Activated CD4-positive, alpha-beta T cell treated with anti-CD3 and anti-CD28 coated beads for 48 hours (primary cell): ENCODE data around the gene PIGZ.
"Not testable (repeated sequence)": the region's sequence is repeated elsewhere in the genome, so short reads cannot be mapped to it uniquely, and the experiment has no call there.

Experiments used
- DNase-seq: peaks from one replicate; pipeline ENCODE4 v3.0.0-alpha.2; 2020

The PIGZ gene

GRCh38 chr3:196948442-196949284 is 20.0 kb downstream of the PIGZ start:
- no peak for DNase-seq

- DNase-seq, result no peak
Measured at GRCh38 chr3:196947860-196948441, 20.7 kb downstream of the PIGZ start.

GRCh38 chr3:196947136-196947859 is 21.3 kb downstream of the PIGZ start:
- no peak for DNase-seq

- not testable (repeated sequence) for DNase-seq
Measured at GRCh38 chr3:196944037-196944790, 24.4 kb downstream of the PIGZ start.

- peak; percentile 33 for DNase-seq
Measured at GRCh38 chr3:196942915-196943277, 25.7 kb downstream of the PIGZ start.

- peak; percentile 100 for DNase-seq
Measured at GRCh38 chr3:196942226-196942914, 26.3 kb downstream of the PIGZ start, which contains the start of gene NCBP2. Gene NCBP2, minus strand, starts transcription at chr3:196942528. Its CDS starts 25 bp downstream, at chr3:196942503.

- DNase-seq, result peak; percentile 79
Measured at GRCh38 chr3:196941729-196942225, 26.9 kb downstream of the PIGZ start.

GRCh38 chr3:196938576-196938975 is 30.1 kb downstream of the PIGZ start:
- DNase-seq, result no peak

- no peak for DNase-seq
Measured at GRCh38 chr3:196938124-196938523, 30.5 kb downstream of the PIGZ start.

GRCh38 chr3:196936288-196936687 is 32.3 kb downstream of the PIGZ start:
- no peak for DNase-seq

- no peak for DNase-seq
Measured at GRCh38 chr3:196932600-196932999, 36.0 kb downstream of the PIGZ start.

- no peak for DNase-seq
Measured at GRCh38 chr3:196931828-196932587, 36.6 kb downstream of the PIGZ start.

- DNase-seq, result no peak
Measured at GRCh38 chr3:196931157-196931556, 37.5 kb downstream of the PIGZ start.

- no peak for DNase-seq
Measured at GRCh38 chr3:196927571-196928453, 40.8 kb downstream of the PIGZ start.

- no peak for DNase-seq
Measured at GRCh38 chr3:196920733-196921132, 47.9 kb downstream of the PIGZ start.

GRCh38 chr3:196918968-196919367 is 49.7 kb downstream of the PIGZ start:
- no peak for DNase-seq

- DNase-seq, result no peak
Measured at GRCh38 chr3:196916995-196917394, 51.6 kb downstream of the PIGZ start.

GRCh38 chr3:196916221-196916620 is 52.4 kb downstream of the PIGZ start:
- DNase-seq, result no peak

- no peak for DNase-seq
Measured at GRCh38 chr3:196915375-196915774, 53.3 kb downstream of the PIGZ start.

GRCh38 chr3:196914866-196915265 is 53.8 kb downstream of the PIGZ start:
- no peak for DNase-seq
